Hematopoietic multipotent progenitor cell treated with erythropoietin and hydrocortisone succinate and interleukin-3 and kit ligand, for 15 days (in vitro differentiated cells): ENCODE measurements around the gene MAPKBP1.
"Not testable (repeated sequence)": the region's sequence is repeated elsewhere in the genome, so short reads cannot be mapped to it uniquely, and the experiment has no call there.

Source experiments
- DNase-seq: peaks from one replicate; pipeline ENCODE4 v3.0.0-alpha.2; 2015; ENCODE audit warnings: low spot score

MAPKBP1 gene

DNA sequence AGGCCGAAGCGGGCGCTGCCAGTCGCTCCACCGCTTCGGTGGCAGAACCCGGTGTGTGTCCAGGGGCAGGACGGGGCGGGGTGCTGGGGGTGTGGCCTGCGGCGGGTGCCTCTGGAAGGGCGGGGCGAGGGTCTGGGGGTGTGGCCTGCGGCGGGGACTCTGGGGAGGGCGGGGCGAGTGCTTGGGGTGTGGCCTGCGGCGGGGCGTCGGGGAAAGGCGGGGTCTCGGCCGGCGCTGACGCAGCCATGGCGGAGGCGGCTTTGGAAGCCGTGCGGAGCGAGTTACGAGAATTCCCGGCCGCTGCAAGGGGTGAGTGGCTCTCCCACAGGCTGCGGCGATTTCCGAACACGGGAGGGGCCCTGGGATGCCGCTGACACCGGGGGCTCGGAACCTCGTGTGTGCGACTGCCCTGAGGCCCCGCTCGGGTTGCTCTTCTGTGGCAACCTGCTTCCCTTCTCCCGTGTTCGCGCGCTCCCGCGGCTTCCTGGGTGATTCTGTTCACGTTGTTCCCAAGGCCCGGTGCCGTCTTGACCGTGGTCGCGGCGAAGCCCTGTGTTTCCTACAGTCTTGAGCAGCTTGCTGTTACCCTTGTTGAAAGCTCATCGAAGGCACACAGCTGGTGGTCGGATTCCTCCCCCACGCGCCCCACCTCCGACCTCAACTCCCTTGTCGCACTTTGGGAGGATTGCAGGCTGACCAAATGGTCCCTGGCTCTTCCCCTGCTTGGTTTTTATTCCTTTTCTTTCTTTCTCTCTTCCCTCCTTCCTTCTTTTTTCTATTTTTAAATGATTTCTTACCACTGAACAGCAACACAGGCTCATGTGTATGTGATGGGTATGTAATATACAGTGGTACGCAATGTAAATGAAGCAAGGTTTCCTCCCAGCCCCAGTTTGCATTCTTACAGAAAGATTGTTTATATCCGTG lies 53.9 kb downstream of the MAPKBP1 start, which contains the start of gene JMJD7:
Gene JMJD7, plus strand, starts transcription at position 213 of the 927 bp plus-strand sequence. Its CDS starts 33 bp downstream, at position 246.
- DNase-seq = peak; percentile 93

DNA sequence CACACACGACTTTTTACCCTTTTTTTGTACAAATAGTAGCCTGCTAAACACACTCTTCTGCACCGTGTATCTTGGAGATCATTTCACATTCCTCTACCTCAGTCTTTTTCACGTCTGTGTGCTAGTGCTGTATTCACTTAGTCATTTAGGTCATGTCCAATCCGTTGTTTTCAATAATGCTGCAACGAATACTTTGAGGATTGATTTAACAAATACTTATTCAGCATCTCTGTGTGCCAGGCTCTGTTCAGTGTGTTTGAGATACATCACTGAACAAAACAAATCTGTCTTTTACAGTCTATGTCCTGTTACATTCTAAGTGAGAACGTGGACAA lies 54.5 kb downstream of the MAPKBP1 start:
- DNase-seq = no peak

DNA sequence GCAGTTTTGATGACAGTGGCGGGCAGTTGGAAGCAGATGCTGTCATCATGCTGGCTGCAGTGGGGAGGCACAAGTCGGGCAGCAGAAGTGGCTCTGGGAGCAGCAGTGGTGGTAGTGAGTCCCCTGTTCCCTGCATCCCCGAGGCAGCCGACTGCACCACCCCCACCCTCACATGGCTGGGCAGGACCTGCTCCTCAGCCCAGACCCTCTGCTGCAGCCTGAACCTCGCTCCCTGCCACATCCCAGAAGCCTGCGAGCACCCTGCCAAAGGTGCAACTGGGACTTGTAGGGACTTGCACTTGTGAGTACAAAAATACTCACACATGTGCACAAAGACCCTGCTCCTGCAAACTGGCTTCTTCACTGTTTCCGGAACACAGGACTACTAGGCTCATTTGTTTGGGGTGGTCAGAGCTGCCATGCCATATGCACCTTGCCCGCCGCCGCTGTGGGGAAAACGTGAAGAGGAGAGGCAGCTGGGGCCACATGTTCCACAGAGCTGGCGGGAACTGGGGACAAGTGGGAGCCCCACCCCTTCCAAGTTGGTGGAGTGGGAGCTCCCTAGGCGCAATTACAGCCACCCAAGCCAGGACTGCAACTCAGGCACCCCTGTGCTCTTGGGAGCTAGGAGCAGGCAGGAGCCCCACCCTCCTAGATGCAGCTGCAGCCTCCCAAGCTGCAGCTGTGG lies 55.8 kb downstream of the MAPKBP1 start:
- DNase-seq = no peak

DNA sequence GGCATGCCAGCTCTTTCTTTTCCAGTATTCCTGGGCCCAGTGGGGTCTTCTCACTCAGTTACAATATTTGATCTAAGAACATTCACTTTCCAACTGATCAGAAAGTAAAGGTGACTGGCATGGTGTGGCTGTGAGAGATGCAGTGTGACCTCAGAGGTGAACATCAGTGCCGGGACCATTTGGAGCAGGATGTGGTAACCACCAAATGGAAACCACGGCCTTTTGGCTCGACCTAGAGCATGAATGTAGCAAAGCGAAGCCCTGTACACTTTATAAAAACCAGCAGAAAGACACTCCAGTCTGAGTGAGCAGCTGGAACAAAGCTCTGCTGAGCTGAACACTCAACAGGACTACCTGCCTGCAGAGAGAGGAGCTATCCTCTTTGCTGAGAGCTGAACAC lies 57.0 kb downstream of the MAPKBP1 start:
- DNase-seq = not testable (repeated sequence)

DNA sequence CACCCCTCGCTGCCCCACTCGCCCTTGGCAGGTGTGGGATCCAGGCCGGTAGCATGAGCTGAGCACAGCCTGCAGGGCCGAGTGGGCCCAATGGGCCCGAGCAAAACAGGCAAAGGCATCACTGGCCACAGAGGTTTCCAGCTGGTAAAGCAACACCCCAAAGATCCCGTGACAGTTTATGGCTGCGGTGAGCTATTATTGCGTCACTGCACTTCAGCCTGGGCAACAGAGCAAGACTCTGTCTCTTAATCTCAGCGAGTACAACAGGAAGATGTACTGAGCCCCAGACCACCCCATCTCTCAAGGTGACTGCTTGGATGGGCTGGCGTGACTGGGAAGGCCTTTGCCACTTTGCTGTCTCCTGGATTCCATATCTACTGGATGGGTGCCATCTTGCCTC lies 57.9 kb downstream of the MAPKBP1 start:
- no peak for DNase-seq

DNA sequence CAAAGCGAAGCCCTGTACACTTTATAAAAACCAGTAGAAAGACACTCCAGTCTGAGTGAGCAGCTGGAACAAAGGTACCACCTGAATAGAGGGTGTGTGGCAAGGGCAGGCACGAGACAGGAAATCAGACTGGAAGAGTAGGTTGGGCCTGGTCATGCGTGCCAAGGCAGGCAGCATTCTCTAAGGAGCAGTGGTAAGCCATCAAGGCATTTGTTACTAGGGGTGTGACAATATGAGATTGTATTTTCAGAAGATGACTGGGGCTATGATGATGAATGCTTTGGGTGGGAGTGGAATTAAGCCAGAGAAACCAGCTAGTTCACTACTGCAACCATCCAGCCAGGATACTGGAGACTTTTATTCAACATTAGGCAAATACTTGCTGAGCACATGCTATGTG lies 58.6 kb downstream of the MAPKBP1 start:
- DNase-seq = no peak

DNA sequence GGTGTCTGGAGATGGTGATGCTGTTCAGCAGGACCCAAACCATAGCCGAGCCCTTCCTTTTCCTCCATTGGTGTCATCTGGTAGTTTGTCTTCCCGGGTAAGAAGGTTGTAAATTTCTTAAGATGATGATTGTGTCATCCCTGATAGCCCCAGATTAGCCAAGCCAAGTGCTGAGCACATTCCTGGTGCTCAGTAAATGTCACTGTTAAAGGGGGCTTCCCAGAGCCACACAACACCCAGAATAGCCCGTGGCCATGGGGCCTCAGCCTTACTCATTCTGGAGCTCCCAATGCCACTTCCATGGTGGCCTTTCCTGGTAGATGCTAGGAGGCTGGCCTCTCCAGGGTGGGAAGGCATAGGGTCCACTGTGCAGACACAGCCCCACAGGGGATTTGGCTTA lies 59.8 kb downstream of the MAPKBP1 start:
- no peak for DNase-seq

DNA sequence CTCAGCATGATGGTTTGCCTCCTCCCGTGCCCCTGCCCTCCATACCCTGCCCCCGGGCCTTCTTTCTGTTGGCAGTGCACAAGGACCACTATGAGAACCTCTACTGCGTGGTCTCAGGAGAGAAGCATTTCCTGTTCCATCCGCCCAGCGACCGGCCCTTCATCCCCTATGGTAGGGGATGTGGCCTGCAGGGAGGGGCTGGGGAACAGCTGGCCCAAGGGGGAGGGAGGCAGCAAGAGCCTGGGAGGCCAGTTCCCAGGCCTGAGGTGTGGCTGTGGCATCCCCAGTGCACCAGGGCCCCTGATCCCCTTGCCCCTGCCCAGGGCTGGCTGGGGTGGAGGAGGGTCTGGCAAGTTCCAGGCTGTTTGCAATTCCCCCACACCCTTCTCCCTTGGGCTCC lies 61.8 kb downstream of the MAPKBP1 start:
- DNase-seq = no peak

DNA sequence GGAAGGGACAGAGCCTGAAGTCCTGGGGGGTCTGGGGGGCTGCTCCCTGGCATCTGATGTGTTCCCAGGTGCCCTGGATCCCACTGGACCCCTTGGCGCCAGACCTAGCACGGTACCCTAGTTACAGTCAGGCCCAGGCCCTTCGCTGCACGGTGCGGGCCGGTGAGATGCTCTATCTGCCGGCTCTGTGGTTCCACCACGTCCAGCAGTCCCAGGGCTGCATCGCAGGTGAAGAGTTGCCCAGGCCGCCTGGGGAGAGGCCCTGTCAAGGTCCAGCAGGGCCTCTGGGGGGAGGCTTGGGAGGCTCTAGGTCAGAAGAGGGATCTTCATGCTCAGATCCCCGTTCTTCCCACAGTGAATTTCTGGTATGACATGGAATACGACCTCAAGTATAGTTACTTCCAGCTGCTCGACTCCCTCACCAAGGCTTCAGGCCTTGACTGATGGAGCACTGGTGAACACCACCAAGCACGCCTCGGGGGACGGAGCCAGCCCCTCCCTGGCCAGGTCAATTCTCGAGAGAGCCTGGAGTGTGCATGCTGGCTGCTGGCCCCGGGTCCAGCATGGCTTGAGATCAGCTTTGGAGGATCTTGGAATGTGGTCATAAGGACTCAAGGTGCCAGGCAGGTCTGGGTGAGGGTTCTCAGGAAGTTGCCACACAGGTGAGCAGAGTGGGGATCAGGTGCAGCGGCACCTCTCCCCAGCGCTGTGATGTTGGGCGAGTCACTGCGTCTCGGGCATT lies 62.6 kb downstream of the MAPKBP1 start:
- no peak for DNase-seq

DNA sequence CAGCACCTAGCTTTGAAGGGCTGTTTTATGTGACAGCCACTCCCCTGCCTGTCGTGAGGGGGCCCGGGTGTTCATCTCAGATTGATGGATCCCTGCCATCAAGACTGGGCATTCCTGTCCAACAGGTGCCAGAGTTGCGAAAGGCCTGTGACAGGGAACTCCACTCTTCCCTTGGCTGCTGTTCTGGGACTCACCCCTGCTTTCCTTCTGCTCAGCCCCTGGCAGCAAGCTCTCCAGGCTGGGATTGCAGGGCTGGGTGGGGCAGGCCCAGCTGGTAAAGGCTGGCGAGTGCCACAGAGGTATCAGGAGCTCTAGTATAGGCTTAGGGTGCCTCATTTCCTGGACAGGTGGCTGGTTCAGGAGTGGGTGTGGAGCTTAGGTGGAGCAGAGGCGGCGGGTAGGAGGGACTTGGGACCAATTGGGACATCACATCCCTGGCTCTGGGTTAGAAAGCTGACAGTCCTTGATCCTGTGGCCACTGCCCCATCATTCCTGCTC lies 64.2 kb downstream of the MAPKBP1 start, which contains the start of gene PLA2G4B:
Gene PLA2G4B, plus strand, starts transcription at position 448 of the 498 bp plus-strand sequence. CDS start 67 bp downstream, outside the sequence.
- DNase-seq = no peak

DNA sequence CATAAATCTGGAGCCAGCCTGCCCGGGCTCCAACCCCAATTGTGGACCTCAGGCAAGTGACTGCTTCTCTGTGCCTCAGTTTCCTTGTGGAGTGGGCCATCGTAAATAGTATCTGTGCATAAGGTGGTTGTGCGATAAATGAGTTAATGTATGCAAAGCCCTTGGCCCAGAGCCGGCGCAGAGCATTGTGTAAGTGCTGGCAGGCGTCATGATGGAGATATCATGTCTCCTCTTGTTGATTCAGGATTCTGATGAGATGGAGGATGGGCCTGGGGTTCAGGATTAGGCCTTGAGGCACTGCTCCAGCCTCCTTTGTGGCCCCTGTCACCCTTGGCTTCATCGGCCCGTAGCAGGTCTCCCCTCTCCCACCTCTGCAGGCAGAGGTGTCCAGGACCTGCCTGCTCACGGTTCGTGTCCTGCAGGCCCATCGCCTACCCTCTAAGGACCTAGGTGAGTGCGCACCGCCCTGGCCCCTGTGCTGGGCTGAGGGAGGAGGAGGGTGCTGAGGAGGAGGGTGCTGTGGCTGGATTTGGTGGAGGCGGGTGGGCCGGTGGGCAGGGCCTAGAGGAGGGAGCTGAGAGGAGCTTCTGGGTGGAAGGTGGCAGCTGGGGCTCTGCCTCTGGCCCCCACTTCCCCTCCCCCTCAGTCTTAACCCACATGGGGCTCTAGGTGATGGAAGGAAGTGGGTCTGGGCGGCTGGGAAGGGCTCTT lies 65.7 kb downstream of the MAPKBP1 start:
- DNase-seq = no peak

DNA sequence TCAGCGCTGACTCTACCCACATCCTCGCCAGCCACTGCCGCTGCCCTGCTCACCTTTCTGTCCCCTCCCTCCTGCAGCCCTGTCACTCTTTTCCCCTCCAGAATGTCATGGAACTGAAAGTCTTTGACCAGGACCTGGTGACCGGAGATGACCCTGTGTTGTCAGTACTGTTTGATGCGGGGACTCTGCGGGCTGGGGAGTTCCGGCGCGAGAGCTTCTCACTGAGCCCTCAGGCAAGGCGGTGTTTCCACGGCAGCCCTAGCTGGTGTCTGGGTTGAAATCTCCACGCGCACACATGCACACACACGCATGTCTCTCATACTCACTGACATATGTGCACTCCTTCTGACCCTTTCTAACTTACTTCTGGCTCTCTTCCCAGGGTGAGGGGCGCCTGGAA lies 66.4 kb downstream of the MAPKBP1 start:
- DNase-seq = no peak

DNA sequence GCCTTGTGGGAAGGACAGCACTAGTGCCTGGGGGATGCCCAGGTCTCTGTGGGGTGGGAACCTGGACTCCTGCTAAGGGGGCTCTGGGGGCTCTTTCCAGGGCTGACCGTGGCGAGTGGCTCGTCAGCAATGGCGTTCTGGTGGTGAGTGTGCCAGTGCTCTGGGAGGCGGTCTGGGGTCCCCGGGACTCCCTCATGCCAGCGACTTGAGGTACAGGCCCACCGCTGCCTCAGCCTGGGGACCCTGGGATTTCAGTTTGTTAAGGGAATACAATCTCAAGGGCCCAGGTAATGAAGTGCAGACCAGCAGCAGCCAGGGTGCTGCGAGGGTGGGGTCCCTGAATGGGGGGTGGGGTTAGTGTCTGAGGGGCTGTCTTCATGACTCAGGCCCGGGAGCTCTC lies 66.8 kb downstream of the MAPKBP1 start:
- DNase-seq = no peak

DNA sequence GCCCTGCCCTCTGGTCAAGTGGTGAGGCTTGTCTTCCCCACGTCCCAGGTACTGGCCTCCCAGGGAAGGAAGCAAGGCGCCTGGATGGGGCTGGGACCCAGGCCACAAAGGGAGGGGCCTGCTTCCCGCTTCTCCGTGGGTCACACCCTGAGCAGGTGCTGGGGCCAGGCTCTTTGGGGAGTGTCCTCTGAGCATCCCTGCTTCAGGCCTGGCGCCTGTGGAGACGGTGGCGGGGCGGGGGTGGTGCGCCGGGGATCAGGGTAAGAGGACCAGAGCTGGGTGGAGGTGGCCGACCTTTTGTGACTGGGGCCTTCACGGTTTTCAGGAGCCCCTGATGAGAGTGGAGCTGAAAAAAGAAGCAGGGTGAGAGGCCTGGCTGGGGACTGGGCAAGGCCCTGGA lies 67.9 kb downstream of the MAPKBP1 start:
- DNase-seq = no peak

DNA sequence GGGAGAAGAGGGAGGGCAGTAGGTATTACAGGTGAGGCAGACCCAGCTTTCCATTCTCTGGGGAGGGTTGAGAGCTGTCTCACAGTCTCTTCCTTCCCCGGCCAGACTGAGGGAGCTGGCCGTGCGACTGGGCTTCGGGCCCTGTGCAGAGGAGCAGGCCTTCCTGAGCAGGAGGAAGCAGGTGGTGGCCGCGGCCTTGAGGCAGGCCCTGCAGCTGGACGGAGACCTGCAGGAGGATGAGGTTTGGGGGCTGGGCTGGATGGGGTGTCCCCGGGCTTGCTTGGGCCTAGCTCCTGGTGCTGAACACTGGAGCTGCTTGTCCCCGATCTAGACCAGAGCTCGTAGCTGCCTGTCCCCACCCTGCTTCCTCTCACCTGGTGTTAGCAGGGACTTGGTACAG lies 69.3 kb downstream of the MAPKBP1 start:
- DNase-seq = no peak

DNA sequence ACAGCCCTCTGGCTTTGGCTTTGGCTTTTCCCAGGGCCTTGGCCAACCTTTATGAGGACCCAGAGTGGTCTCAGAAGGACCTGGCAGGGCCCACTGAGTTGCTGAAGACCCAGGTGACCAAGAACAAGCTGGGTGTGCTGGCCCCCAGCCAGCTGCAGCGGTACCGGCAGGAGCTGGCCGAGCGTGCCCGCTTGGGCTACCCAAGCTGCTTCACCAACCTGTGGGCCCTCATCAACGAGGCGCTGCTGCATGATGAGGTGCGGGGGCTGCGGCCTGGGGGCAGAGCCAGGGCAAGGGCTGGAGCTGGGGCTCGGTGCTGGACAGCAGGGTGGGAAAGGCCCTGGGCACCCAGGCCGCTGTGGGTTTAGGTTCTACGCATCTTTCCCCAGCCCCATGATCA lies 70.5 kb downstream of the MAPKBP1 start:
- no peak for DNase-seq

DNA sequence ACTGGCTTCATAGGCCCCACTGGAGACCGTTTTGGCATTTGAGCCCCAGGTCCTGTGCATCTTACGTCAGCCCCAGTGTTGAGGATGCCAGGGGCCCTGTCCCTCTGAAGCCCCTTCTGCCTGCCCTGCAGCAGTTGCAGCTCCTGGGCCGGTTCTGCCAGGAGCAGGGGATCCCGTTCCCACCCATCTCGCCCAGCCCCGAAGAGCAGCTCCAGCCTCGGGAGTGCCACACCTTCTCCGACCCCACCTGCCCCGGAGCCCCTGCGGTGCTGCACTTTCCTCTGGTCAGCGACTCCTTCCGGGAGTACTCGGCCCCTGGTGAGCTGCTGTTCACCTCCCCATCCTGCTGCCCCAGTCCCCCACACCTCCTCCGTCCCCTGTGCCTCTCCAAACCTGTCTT lies 72.9 kb downstream of the MAPKBP1 start:
- no peak for DNase-seq

DNA sequence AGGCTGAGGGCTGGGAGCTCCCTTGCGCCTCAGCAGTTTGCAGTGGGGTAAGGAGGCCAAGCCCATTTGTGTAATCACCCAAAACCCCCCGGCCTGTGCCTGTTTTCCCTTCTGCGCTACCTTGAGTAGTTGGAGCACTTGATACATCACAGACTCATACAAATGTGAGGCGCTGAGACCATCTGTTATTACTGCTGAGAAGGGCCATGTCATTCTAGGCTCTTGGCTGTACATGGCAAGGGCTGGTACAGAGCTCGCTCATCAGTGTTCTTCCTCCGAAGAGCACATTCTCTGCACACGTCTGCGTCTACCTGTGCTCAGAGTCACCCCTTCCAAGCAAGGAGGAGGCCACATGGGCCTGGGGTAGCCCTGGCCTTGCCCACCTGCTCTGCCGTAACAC lies 73.7 kb downstream of the MAPKBP1 start:
- no peak for DNase-seq

DNA sequence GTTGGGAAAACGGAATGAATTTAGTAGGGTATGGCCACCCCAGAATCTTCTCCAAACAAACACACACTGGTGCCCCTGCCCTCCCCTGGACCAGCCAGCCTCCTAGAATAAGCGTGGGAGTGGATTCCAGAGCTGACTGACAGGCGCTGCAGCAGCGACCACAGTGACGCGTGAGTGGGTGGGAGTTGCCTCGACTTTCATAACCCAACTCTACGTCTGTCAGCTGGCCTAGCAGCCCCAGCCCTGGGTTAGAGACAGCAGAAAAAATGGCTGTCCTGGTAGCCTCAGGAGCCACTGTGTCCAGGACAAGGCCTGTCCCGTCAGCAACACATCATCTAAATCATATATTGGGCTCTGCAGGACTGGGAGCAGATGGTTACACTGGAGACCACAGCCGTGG lies 74.3 kb downstream of the MAPKBP1 start:
- DNase-seq = no peak

DNA sequence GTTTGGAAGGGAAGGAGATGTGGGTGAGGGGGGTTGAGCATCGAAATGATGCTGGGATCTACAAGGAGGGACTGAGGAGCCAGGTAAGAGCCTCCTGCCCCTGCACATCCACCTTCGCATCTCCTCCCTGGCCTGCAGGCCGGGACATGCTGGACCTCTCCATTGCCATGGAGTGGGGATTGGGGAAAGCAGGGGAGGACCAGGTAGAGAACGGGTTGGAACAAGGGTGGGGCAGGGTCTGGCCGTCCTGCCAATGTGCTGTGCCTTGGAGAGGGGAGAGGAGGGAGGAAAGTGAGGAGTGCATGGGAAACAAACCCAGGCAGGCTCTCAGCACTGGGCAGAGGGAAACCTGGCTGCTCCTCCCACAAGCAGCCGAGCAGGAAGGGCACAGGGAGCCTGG lies 74.9 kb downstream of the MAPKBP1 start:
- no peak for DNase-seq

DNA sequence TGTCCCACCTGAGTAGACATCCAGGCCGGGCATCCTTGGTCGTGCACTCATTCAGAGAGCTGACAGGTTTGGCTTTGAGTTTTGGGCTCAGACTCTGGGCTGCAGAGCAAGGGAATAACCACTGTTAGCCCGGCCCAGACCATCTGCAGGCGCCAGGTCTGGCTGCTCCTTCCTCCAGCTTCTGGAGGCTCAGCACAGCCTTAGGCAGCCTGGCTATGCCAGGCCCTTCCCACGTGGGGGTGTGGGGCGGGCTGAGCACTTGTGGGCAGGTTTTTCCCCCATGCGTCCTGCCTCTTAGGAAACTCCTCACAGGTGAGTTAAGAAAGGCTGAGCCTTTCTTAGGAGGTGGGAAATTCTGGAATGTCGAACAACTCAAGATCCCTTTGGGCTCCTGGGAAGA lies 75.6 kb downstream of the MAPKBP1 start:
- no peak for DNase-seq
